Right lobe of liver (tissue), 6 donors: Measurements from ENCODE around the gene KMT5B. TPM values are rescaled to one million over a fixed set of nuclear protein-coding genes. Genes with fewer than 3 reads are reported as not detected.

Experiments
- ATAC-seq, 4 donors: fragments of 200-7000 bp; cut with Tn5 transposase; one replicate each; pipeline ENCODE4 v1.9.1; 2020; ENCODE audit warnings: mild to moderate bottlenecking in 4 of 4, moderate library complexity in 4 of 4
- DNase-seq, 3 donors: peaks; one replicate each; pipeline ENCODE4 v3.0.0-alpha.2; 2020
- H3K27ac ChIP-seq, 3 donors: fragments of 200-600 bp; one replicate each; pipeline ENCODE4 v1.8.0; 2022
- H3K27me3 ChIP-seq, 2 donors: fragments of 200-600 bp; one replicate each; pipeline ENCODE4 v1.8.0; 2022
- H3K36me3 ChIP-seq, 4 donors: fragments of 200-600 bp; sonication (generic) in 1 of 4; one replicate each; pipeline versions ENCODE4 v1.5.1 to v1.8.0; 2017 to 2022; ENCODE audit warnings: control low read depth in 1 of 4
- H3K4me1 ChIP-seq, 4 donors: fragments of 200-600 bp; sonication (generic) in 1 of 4; one replicate each; pipeline versions ENCODE4 v1.5.1 to v1.8.0; 2017 to 2022; ENCODE audit warnings: control low read depth in 1 of 4
- H3K4me3 ChIP-seq, 3 donors: fragments of 200-600 bp; one replicate each; pipeline ENCODE4 v1.8.0; 2022
- H3K9me3 ChIP-seq, 4 donors: fragments of 200-600 bp; sonication (generic) in 1 of 4; one replicate each; pipeline versions ENCODE4 v1.5.1 to v1.8.0; 2017 to 2022; ENCODE audit warnings: control low read depth in 1 of 4
- POLR2A ChIP-seq: fragments of 450-650 bp; IDR thresholded peaks from one replicate; pipeline ENCODE4 v1.6.1; 2017; ENCODE audit warnings: antibody characterized with exemption, mild to moderate bottlenecking
- WGBS: methylation state at CpG from one replicate; pipeline ENCODE4 v1.1.6; 2018; ENCODE audit warnings: low coverage, low lambda C conversion rate; ENCODE audit not compliant: insufficient coverage; ENCODE audit errors: missing lambda C conversion rate; 5-methylcytosine and 5-hydroxymethylcytosine counted together
- intact Hi-C, 2 donors: fragments of 100-400 bp; cut with DNase I; formaldehyde crosslinking; loops; one replicate each; pipeline versions ENCODE4 v1.11.2 to v1.14.1; 2022
- total RNA-seq, 6 experiments: library from RNA; depleted of rRNA in 2 of 6; stranded (reverse); fragments of >200 nt in 2 of 6; fragmentation: NEBNext Ultra II Directional in 3 of 6; extraction: Animal tissue kit (Norgen Biotek cat#: 25700) in 3 of 6; gene quantifications; one replicate each; pipeline versions ENCODE4 v1.1.0 to v1.2.4, GENCODE V29; 2016 to 2023
- TF ChIP-seq, protein P1 (sequence below), 4 donors: fragments of 200-600 bp in 3 of 4; fragments of 450-650 bp in 1 of 4; IDR thresholded peaks; one replicate each; pipeline versions ENCODE4 v1.5.1 to v1.8.0; 2016 to 2022; ENCODE audit warnings: antibody characterized with exemption in 4 of 4, mild to moderate bottlenecking in 2 of 4
- donor health status: DM: no; HTN: yes; CAD: no.
- donor health status: DM: no; HTN: no; CAD: no.
- donor health status: DM: no; HTN: no; CAD: no.
- donor health status: DM: no; HTN: yes; CAD: no.
- donor health status: DM: no; HTN: yes; CAD: no.

The KMT5B gene
- total RNA-seq, 6 experiments from 2014 or later, result 14.3 to 25.9 (median 17.6) TPM

DNA sequence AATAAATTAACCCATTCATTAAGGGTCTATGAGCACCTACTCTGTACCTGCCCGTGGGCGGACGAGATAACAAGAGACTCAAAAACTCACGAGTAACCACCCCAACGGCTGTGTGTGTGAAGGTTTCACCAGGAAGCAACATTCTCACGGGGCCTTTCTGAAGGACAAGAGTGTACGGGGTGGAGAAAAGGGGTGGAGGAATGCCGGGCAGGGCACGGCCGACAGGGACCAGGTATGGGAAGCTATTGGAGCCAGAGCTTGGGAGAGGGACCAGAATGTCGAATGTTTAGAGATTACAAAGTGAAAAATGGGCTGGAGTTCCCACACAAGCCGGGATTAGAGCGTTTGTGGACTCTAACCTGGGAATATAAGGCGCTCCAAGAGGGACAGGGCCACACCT lies 1.6 kb downstream of the KMT5B start:
- no peaks in the 10 kb centered on the region for H3K36me3 ChIP-seq
- ATAC-seq, result no peak
- no peaks in the 10 kb centered on the region for H3K9me3 ChIP-seq
- peak overlapping the region in 2 of 3 donors; percentile 84 to 99 for H3K27ac ChIP-seq
- peak in 1 of 3 donors; percentile 45 for DNase-seq
- WGBS, result 18% methylated on average over 14 of the region's 14 CpGs
- TF ChIP-seq POLR2A, result no peak
- TF ChIP-seq, protein P1, sequence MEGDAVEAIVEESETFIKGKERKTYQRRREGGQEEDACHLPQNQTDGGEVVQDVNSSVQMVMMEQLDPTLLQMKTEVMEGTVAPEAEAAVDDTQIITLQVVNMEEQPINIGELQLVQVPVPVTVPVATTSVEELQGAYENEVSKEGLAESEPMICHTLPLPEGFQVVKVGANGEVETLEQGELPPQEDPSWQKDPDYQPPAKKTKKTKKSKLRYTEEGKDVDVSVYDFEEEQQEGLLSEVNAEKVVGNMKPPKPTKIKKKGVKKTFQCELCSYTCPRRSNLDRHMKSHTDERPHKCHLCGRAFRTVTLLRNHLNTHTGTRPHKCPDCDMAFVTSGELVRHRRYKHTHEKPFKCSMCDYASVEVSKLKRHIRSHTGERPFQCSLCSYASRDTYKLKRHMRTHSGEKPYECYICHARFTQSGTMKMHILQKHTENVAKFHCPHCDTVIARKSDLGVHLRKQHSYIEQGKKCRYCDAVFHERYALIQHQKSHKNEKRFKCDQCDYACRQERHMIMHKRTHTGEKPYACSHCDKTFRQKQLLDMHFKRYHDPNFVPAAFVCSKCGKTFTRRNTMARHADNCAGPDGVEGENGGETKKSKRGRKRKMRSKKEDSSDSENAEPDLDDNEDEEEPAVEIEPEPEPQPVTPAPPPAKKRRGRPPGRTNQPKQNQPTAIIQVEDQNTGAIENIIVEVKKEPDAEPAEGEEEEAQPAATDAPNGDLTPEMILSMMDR (IDR thresholded peaks at IDR 0.05), result no peak
- intact Hi-C loops, result loop anchor here in 1 of 2 donors (10.0 kb wide), 1 partner anchor 83 kb away; no protein-coding TSS in a partner anchor
- peak overlapping the region; percentile 81 to 86 (median 82) for H3K4me3 ChIP-seq
- H3K27me3 ChIP-seq, result no peaks in the 10 kb centered on the region
- peaks cover 0 to 60% (median 19%) of the 10 kb centered on the region in 4 donors for H3K4me1 ChIP-seq

DNA sequence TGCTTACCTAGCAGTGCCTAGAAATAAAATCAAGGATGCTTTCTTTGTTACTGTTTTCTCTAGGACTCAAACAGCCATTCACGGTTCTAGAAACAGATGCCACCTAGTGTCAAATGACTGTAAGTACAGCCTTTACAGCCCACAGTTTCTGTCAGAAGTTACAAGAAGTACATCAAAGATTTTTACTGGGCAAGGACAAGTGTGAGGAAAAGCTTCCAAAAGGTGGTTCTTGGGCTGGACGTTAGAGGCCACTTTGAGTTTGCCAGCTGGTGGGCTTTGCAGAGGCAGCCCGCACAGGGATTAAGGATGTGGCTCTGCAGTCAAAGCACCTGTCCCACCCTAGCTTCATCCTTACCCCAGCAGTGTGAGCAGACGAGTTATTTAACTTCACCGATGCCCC lies 6.9 kb downstream of the KMT5B start:
- no peak overlapping the region for H3K4me3 ChIP-seq
- H3K27ac ChIP-seq, result no peak overlapping the region
- ATAC-seq, result peak; percentile 67 to 76 (median 68)
- peaks cover 0 to 73% (median 21%) of the 10 kb centered on the region in 4 donors for H3K4me1 ChIP-seq
- 0% methylated on average over 2 of the region's 5 CpGs for WGBS
- no peaks in the 10 kb centered on the region for H3K36me3 ChIP-seq
- no peak for DNase-seq
- no peaks in the 10 kb centered on the region for H3K27me3 ChIP-seq
- intact Hi-C loops, result no loop called here
- no peaks in the 10 kb centered on the region for H3K9me3 ChIP-seq
- no peak for TF ChIP-seq POLR2A
- TF ChIP-seq, protein P1 (IDR thresholded peaks at IDR 0.05), result peak; percentile 82 to 87 (median 83)

DNA sequence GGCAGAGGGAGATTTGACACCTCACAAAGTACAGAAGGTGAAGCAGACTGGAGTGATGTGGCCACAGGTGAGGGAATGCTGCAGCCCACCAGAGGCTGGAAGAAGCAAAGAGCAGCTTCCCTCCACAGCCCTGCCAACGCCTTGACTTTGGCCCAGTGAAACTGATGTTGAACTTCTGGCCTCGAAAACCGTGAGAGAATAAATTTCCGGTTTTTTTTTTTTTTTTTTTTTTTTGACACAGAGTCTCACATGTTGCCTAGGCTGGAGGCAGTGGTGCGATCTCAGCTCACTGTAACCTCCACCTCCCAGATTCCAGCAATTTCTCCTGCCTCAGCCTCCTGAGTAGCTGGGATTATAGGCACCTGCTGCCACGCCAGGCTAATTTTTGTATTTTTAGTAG lies 8.7 kb downstream of the KMT5B start:
- ATAC-seq (no peak), DNase-seq (peak in 1 of 3 donors; percentile 41)
- Histone ChIP-seq H3K36me3 (no peaks in the 10 kb centered on the region), H3K27ac (no peak overlapping the region), H3K27me3 (no peaks in the 10 kb centered on the region), H3K9me3 (no peaks in the 10 kb centered on the region), H3K4me3 (no peak overlapping the region), H3K4me1 (peaks cover 0 to 64% (median 17%) of the 10 kb centered on the region in 4 donors)
- TF ChIP-seq POLR2A, result no peak
- TF ChIP-seq, protein P1 (IDR thresholded peaks at IDR 0.05), result no peak
- intact Hi-C loops, result no loop called here
- WGBS, result 26% methylated on average over 5 of the region's 6 CpGs

DNA sequence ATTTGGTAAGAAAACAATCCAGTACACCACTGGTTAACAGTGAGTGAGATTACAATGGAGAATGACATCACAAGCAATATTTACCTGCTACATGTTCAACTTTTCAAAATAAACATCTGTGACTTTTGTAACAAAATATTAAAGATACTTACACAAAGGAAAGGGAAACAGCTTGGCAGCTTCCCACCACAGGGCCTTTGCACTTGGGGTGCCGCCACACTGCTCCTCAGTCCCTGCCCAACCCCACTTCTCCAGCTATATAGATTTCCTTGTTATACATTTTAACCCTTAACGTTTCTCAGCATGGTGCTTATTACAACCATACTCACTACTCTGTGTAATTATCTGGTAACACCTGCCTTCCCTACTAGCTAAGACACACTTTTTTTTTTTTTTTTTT lies 10.9 kb downstream of the KMT5B start:
- Histone ChIP-seq H3K36me3 (no peaks in the 10 kb centered on the region), H3K27ac (no peak overlapping the region), H3K27me3 (no peaks in the 10 kb centered on the region), H3K4me3 (no peak overlapping the region), H3K9me3 (no peaks in the 10 kb centered on the region), H3K4me1 (peaks cover 0 to 49% (median 10%) of the 10 kb centered on the region in 4 donors)
- TF ChIP-seq, protein P1 (IDR thresholded peaks at IDR 0.05), result no peak
- no peak for TF ChIP-seq POLR2A
- WGBS, result 42% methylated on average over 2 of the region's 2 CpGs
- no peak for ATAC-seq
- peak in 1 of 3 donors; percentile 23 for DNase-seq
- intact Hi-C loops, result no loop called here
